Measurements from ENCODE around the gene DGKB.

Gene DGKB

GRCh38 chr7:14859267-14859666, 43.3 kb downstream of the DGKB start:
- no peak for DNase-seq (ENCODE audit: low read depth)

GRCh38 chr7:14858866-14859265, 43.7 kb downstream of the DGKB start:
- DNase-seq (ENCODE audit: low read depth), result no peak

GRCh38 chr7:14858410-14858809, 44.1 kb downstream of the DGKB start:
- no peak for DNase-seq (ENCODE audit: low read depth)

- DNase-seq (ENCODE audit: low read depth), result no peak
These were observed 47.3 kb downstream of the DGKB start for GRCh38 chr7:14855033-14855794.

- no peak for DNase-seq (ENCODE audit: low read depth)
These were observed 48.1 kb downstream of the DGKB start for GRCh38 chr7:14854471-14854870.

- DNase-seq (ENCODE audit: low read depth), result no peak
These were observed 50.9 kb downstream of the DGKB start for GRCh38 chr7:14851610-14852009.

GRCh38 chr7:14850039-14850438, 52.5 kb downstream of the DGKB start:
- DNase-seq (ENCODE audit: low read depth), result peak; percentile 67

GRCh38 chr7:14846405-14846804, 56.1 kb downstream of the DGKB start:
- no peak for DNase-seq (ENCODE audit: low read depth)

- DNase-seq (ENCODE audit: low read depth), result no peak
These were observed 58.8 kb downstream of the DGKB start for GRCh38 chr7:14843755-14844154.

- no peak for DNase-seq (ENCODE audit: low read depth)
These were observed 60.0 kb downstream of the DGKB start for GRCh38 chr7:14842523-14842922.

- peak; percentile 70 for DNase-seq (ENCODE audit: low read depth)
These were observed 60.7 kb downstream of the DGKB start for GRCh38 chr7:14841869-14842268.

GRCh38 chr7:14841086-14841485, 61.5 kb downstream of the DGKB start:
- DNase-seq (ENCODE audit: low read depth), result no peak

- DNase-seq (ENCODE audit: low read depth), result no peak
These were observed 63.2 kb downstream of the DGKB start for GRCh38 chr7:14839307-14839706.

- peak; percentile 36 for DNase-seq (ENCODE audit: low read depth)
These were observed 65.3 kb downstream of the DGKB start for GRCh38 chr7:14837216-14837615.

- DNase-seq (ENCODE audit: low read depth), result peak; percentile 88
These were observed 65.9 kb downstream of the DGKB start for GRCh38 chr7:14836571-14837189.

- DNase-seq (ENCODE audit: low read depth), result no peak
These were observed 66.5 kb downstream of the DGKB start for GRCh38 chr7:14836006-14836405.

GRCh38 chr7:14835384-14835783, 67.2 kb downstream of the DGKB start:
- no peak for DNase-seq (ENCODE audit: low read depth)

GRCh38 chr7:14834883-14835282, 67.7 kb downstream of the DGKB start:
- peak; percentile 73 for DNase-seq (ENCODE audit: low read depth)

- DNase-seq (ENCODE audit: low read depth), result peak; percentile 64
These were observed 68.1 kb downstream of the DGKB start for GRCh38 chr7:14834456-14834855.

GRCh38 chr7:14833707-14834106, 68.8 kb downstream of the DGKB start:
- no peak for DNase-seq (ENCODE audit: low read depth)

- no peak for DNase-seq (ENCODE audit: low read depth)
These were observed 74.5 kb downstream of the DGKB start for GRCh38 chr7:14828053-14828452.

GRCh38 chr7:14826426-14826825, 76.1 kb downstream of the DGKB start:
- no peak for DNase-seq (ENCODE audit: low read depth)

GRCh38 chr7:14825912-14826311, 76.6 kb downstream of the DGKB start:
- no peak for DNase-seq (ENCODE audit: low read depth)

- DNase-seq (ENCODE audit: low read depth), result no peak
These were observed 80.1 kb downstream of the DGKB start for GRCh38 chr7:14822481-14822854.

Data from ELR (cell line).